Measurements from ENCODE around the gene ZCCHC14. TPM values are rescaled to one million over a fixed set of nuclear protein-coding genes. Genes with fewer than 3 reads are reported as not detected.

ZCCHC14 gene
- total RNA-seq, 1 experiment from 2014 or later, result 33.1 TPM

DNA sequence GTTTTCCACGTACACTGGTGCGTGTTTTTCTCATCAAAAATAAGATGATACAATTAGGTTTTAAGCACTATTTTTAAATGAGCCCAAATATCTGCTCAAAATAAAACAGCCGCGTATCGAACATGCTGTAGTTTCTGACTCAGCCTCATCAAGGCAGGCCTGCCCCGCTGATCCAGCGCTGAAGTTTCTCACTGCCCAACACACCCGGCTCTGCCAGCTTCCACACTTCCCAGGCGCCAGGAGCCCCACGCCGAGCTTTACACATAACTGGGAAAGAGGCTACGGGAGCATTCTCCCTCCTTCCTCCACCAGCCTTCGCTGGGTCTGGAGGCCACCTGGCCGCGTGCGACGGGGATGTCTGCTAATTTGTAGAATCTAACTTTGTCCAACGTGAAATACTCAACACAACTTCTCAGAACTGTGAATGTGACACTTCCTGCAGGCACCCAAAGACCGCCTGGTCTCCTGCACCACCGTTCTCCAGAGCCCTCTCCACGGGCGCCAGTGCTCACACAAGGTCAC, 58.6 kb downstream of the ZCCHC14 start:
- Mint-ChIP-seq H3K4me3 (ENCODE audit: unreplicated experiment) (no peak overlapping the region), H3K27me3 (ENCODE audit: insufficient read depth, unreplicated experiment) (no peaks in the 10 kb centered on the region), H3K9me3 (ENCODE audit: unreplicated experiment) (no peaks in the 10 kb centered on the region), H3K4me1 (ENCODE audit: low read depth, unreplicated experiment) (no peaks in the 10 kb centered on the region), H3K36me3 (ENCODE audit: insufficient read depth, unreplicated experiment) (peaks cover 32% of the 10 kb centered on the region), H3K27ac (ENCODE audit: unreplicated experiment) (no peak overlapping the region)
- no peaks in the 10 kb centered on the region for H3K27me3 ChIP-seq (replicated peaks; ENCODE audit: control insufficient read depth, insufficient read depth, low read length)
- H3K4me1 ChIP-seq, result no peaks in the 10 kb centered on the region
- no peaks in the 10 kb centered on the region for H3K9me3 ChIP-seq
- H3K4me3 ChIP-seq (ENCODE audit: low read depth, low read length), result no peak overlapping the region
- TF ChIP-seq, protein P1, sequence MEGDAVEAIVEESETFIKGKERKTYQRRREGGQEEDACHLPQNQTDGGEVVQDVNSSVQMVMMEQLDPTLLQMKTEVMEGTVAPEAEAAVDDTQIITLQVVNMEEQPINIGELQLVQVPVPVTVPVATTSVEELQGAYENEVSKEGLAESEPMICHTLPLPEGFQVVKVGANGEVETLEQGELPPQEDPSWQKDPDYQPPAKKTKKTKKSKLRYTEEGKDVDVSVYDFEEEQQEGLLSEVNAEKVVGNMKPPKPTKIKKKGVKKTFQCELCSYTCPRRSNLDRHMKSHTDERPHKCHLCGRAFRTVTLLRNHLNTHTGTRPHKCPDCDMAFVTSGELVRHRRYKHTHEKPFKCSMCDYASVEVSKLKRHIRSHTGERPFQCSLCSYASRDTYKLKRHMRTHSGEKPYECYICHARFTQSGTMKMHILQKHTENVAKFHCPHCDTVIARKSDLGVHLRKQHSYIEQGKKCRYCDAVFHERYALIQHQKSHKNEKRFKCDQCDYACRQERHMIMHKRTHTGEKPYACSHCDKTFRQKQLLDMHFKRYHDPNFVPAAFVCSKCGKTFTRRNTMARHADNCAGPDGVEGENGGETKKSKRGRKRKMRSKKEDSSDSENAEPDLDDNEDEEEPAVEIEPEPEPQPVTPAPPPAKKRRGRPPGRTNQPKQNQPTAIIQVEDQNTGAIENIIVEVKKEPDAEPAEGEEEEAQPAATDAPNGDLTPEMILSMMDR (IDR thresholded peaks at IDR 0.05; ENCODE audit: insufficient read depth in 1 of 2, low read depth in 1 of 2, low read length in 1 of 2, severe bottlenecking in 1 of 2, unreplicated experiment in 1 of 2), result no peak
- DNase-seq, result no peak
- CTCF ChIA-PET, result no interaction called here
- H3K36me3 ChIP-seq (ENCODE audit: control insufficient read depth, insufficient read depth, low read length), result peaks cover 2% of the 10 kb centered on the region; the same call in 1 of the 2 replicates
- intact Hi-C loops (cut with micrococcal nuclease; ENCODE audit: unreplicated experiment), result no loop called here
- POLR2A ChIA-PET, result no interaction called here
- BruUV-seq (replicated peaks), result no TSS peak

DNA sequence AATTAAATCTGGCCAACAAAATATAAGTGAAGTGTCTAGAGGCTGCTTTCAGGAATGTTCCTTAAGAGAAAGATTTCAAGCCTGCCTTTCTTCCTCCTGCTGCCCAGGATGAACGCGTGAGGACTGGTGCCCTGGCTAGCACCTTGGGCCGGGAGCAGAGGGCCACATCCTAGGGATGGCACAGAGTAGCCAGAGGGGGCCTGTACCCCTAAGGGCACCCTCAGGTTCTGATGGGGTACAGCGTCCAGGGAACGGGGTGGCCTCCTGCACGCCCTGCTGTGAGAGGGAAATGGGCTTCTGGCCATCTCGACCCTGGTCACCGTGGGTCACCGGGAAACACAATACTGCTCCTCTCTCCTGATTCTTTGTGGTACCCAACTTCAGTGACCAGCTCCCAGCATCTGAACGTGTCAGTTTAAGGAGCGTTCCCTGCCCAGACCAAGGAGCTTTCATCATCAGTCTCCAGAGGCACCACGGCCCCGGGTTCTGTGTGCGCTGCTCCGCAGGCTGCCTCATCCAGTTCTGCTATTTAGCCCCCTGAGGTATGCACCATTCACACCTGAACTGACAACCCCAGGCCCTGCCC, 60.4 kb downstream of the ZCCHC14 start:
- CTCF ChIA-PET, result interaction anchor here (0.5 kb wide), 1 partner anchor 36 kb away, joined by 3 read pairs; no protein-coding TSS in a partner anchor

DNA sequence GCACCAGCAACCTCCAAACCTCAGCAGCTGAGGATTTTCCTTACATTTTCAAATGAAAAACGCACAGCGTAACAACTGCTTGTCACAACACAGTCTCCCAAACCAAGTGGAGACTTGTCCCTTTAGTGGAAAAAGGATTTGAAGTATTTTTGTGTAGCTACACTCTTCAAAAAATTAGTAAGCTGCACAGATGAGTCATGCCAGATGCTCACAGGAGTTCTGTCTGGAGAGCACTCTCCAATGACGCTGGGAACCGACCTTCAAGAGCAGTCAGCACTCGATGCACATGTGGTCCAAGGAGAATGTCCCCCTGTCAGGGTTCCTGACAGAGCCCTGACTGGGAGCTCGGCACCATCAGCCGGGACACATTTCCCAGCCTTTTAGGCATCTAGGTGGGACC, 60.9 kb downstream of the ZCCHC14 start:
- Mint-ChIP-seq H3K27ac (ENCODE audit: unreplicated experiment) (no peak overlapping the region), H3K4me1 (ENCODE audit: low read depth, unreplicated experiment) (no peaks in the 10 kb centered on the region), H3K9me3 (ENCODE audit: unreplicated experiment) (no peaks in the 10 kb centered on the region), H3K4me3 (ENCODE audit: unreplicated experiment) (no peak overlapping the region), H3K36me3 (ENCODE audit: insufficient read depth, unreplicated experiment) (peaks cover 26% of the 10 kb centered on the region), H3K27me3 (ENCODE audit: insufficient read depth, unreplicated experiment) (no peaks in the 10 kb centered on the region)
- ChIA-PET POLR2A (no interaction called here), CTCF (interaction anchor here (0.5 kb wide), 1 partner anchor 36 kb away, joined by 3 read pairs; no protein-coding TSS in a partner anchor)
- H3K27me3 ChIP-seq (replicated peaks; ENCODE audit: control insufficient read depth, insufficient read depth, low read length), result no peaks in the 10 kb centered on the region
- TF ChIP-seq, protein P1 (IDR thresholded peaks at IDR 0.05; ENCODE audit: insufficient read depth in 1 of 2, low read depth in 1 of 2, low read length in 1 of 2, severe bottlenecking in 1 of 2, unreplicated experiment in 1 of 2), result no peak
- DNase-seq, result no peak
- intact Hi-C loops (cut with micrococcal nuclease; ENCODE audit: unreplicated experiment), result no loop called here
- H3K4me3 ChIP-seq (ENCODE audit: low read depth, low read length), result no peak overlapping the region
- no peaks in the 10 kb centered on the region for H3K4me1 ChIP-seq
- BruUV-seq (replicated peaks), result no TSS peak
- no peaks in the 10 kb centered on the region for H3K9me3 ChIP-seq
- H3K36me3 ChIP-seq (ENCODE audit: control insufficient read depth, insufficient read depth, low read length), result peaks cover 2% of the 10 kb centered on the region; the same call in 1 of the 2 replicates

More for the DNA sequence above, 60.4 kb downstream of the ZCCHC14 start:
- POLR2A ChIA-PET, result no interaction called here
- Histone ChIP-seq H3K9me3 (no peaks in the 10 kb centered on the region), H3K4me3 (ENCODE audit: low read depth, low read length) (no peak overlapping the region), H3K36me3 (ENCODE audit: control insufficient read depth, insufficient read depth, low read length) (peaks cover 2% of the 10 kb centered on the region; the same call in 1 of the 2 replicates), H3K27me3 (replicated peaks; ENCODE audit: control insufficient read depth, insufficient read depth, low read length) (no peaks in the 10 kb centered on the region), H3K4me1 (no peaks in the 10 kb centered on the region)
- no peak for DNase-seq
- TF ChIP-seq, protein P1 (IDR thresholded peaks at IDR 0.05; ENCODE audit: insufficient read depth in 1 of 2, low read depth in 1 of 2, low read length in 1 of 2, severe bottlenecking in 1 of 2, unreplicated experiment in 1 of 2), result no peak
- BruUV-seq (replicated peaks), result no TSS peak
- H3K4me1 Mint-ChIP-seq (ENCODE audit: low read depth, unreplicated experiment), result no peaks in the 10 kb centered on the region
- peaks cover 26% of the 10 kb centered on the region for H3K36me3 Mint-ChIP-seq (ENCODE audit: insufficient read depth, unreplicated experiment)
- intact Hi-C loops (cut with micrococcal nuclease; ENCODE audit: unreplicated experiment), result no loop called here
- no peaks in the 10 kb centered on the region for H3K27me3 Mint-ChIP-seq (ENCODE audit: insufficient read depth, unreplicated experiment)
- H3K9me3 Mint-ChIP-seq (ENCODE audit: unreplicated experiment), result no peaks in the 10 kb centered on the region
- no peak overlapping the region for H3K4me3 Mint-ChIP-seq (ENCODE audit: unreplicated experiment)
- no peak overlapping the region for H3K27ac Mint-ChIP-seq (ENCODE audit: unreplicated experiment)

Data from Caco-2 (cell line).